Lower lobe of right lung (tissue), 2 donors: Measurements from ENCODE around the gene CMTM3. TPM values are rescaled to one million over a fixed set of nuclear protein-coding genes. Genes with fewer than 3 reads are reported as not detected.

Source experiments
- ATAC-seq, 2 donors: fragments of 200-7000 bp; cut with Tn5 transposase; one replicate each; pipeline ENCODE4 v1.9.1; 2020 to 2022; ENCODE audit warnings: mild to moderate bottlenecking in 2 of 2, moderate library complexity in 2 of 2
- DNase-seq: peaks from one replicate; pipeline ENCODE4 v3.0.0-alpha.2; 2020
- H3K27ac ChIP-seq: fragments of 200-600 bp; one replicate; pipeline ENCODE4 v1.8.0; 2022
- H3K27me3 ChIP-seq: fragments of 200-600 bp; one replicate; pipeline ENCODE4 v1.8.0; 2022; ENCODE audit warnings: low read depth
- H3K36me3 ChIP-seq: fragments of 200-600 bp; one replicate; pipeline ENCODE4 v1.8.0; 2022; ENCODE audit warnings: mild to moderate bottlenecking
- H3K4me1 ChIP-seq: fragments of 200-600 bp; one replicate; pipeline ENCODE4 v1.8.0; 2022
- H3K4me3 ChIP-seq: fragments of 200-600 bp; one replicate; pipeline ENCODE4 v1.8.0; 2022; ENCODE audit warnings: mild to moderate bottlenecking
- H3K9me3 ChIP-seq: fragments of 200-600 bp; one replicate; pipeline ENCODE4 v1.8.0; 2022
- CTCF ChIP-seq: fragments of 200-600 bp; IDR thresholded peaks from one replicate; pipeline ENCODE4 v1.8.0; 2022; ENCODE audit warnings: antibody characterized with exemption, mild to moderate bottlenecking
- intact Hi-C: fragments of 100-400 bp; cut with DNase I; formaldehyde crosslinking; loops from one replicate; pipeline ENCODE4 v1.11.0; 2022
- total RNA-seq: library from RNA; stranded (reverse); fragmentation: NEBNext Ultra II Directional; extraction: Animal tissue kit (Norgen Biotek cat#: 25700); gene quantifications from one replicate; pipeline ENCODE4 v1.2.1, GENCODE V29; 2021
- donor health status: DM: no; HTN: yes; CAD: no; lungs with severe emphysema.

CMTM3 gene
- total RNA-seq, 1 donor from 2014 or later = 35.8 TPM

- intact Hi-C loops = no loop called here
- peaks cover 29% of the 10 kb centered on the region for H3K36me3 ChIP-seq
- H3K9me3 ChIP-seq = no peaks in the 10 kb centered on the region
- no peaks in the 10 kb centered on the region for H3K27me3 ChIP-seq
- ATAC-seq = peak; percentile 42 to 51
- H3K4me3 ChIP-seq = no peak overlapping the region
- H3K4me1 ChIP-seq = peaks cover 6% of the 10 kb centered on the region
- TF ChIP-seq CTCF = no peak
- H3K27ac ChIP-seq = no peak overlapping the region
- DNase-seq = no peak
These were observed 14.3 kb downstream of the CMTM3 start for GRCh38 chr16:66618588-66619375.

GRCh38 chr16:66619534-66620428 is 15.3 kb downstream of the CMTM3 start:
- ATAC-seq (no peak), DNase-seq (no peak)
- H3K9me3 ChIP-seq = no peaks in the 10 kb centered on the region
- peaks cover 6% of the 10 kb centered on the region for H3K4me1 ChIP-seq
- H3K27ac ChIP-seq = no peak overlapping the region
- H3K27me3 ChIP-seq = no peaks in the 10 kb centered on the region
- intact Hi-C loops = no loop called here
- H3K4me3 ChIP-seq = no peak overlapping the region
- TF ChIP-seq CTCF = no peak
- H3K36me3 ChIP-seq = peaks cover 19% of the 10 kb centered on the region

GRCh38 chr16:66620429-66620795 is 15.9 kb downstream of the CMTM3 start:
- intact Hi-C loops = no loop called here
- H3K9me3 ChIP-seq = no peaks in the 10 kb centered on the region
- DNase-seq (no peak), ATAC-seq (no peak)
- H3K36me3 ChIP-seq = peaks cover 12% of the 10 kb centered on the region
- H3K27me3 ChIP-seq = no peaks in the 10 kb centered on the region
- H3K27ac ChIP-seq = no peak overlapping the region
- peaks cover 6% of the 10 kb centered on the region for H3K4me1 ChIP-seq
- no peak overlapping the region for H3K4me3 ChIP-seq
- TF ChIP-seq CTCF = no peak

GRCh38 chr16:66621973-66622372 is 17.5 kb downstream of the CMTM3 start:
- Histone ChIP-seq H3K27ac (no peak overlapping the region), H3K9me3 (no peaks in the 10 kb centered on the region), H3K4me1 (peaks cover 6% of the 10 kb centered on the region), H3K4me3 (no peak overlapping the region), H3K27me3 (no peaks in the 10 kb centered on the region), H3K36me3 (peaks cover 12% of the 10 kb centered on the region)
- intact Hi-C loops = no loop called here
- ATAC-seq (no peak), DNase-seq (no peak)
- TF ChIP-seq CTCF = no peak

GRCh38 chr16:66622863-66623262 is 18.4 kb downstream of the CMTM3 start:
- Histone ChIP-seq H3K4me3 (no peak overlapping the region), H3K27ac (no peak overlapping the region), H3K36me3 (peaks cover 12% of the 10 kb centered on the region), H3K27me3 (no peaks in the 10 kb centered on the region), H3K4me1 (peaks cover 6% of the 10 kb centered on the region), H3K9me3 (no peaks in the 10 kb centered on the region)
- DNase-seq (no peak), ATAC-seq (peak in 1 of 2 donors; percentile 47)
- no peak for TF ChIP-seq CTCF
- intact Hi-C loops = no loop called here
